Subcutaneous abdominal adipose tissue (tissue), 5 donors: ENCODE results near the gene TLR9.
A peak's percentile ranks its signal among the peaks of the same experiment; 100 is the strongest.

Experiments
- H3K27ac ChIP-seq: one replicate; pipeline ENCODE4 v1.7.0; 2013; ENCODE audit warnings: low read depth, mild to moderate bottlenecking, inconsistent platforms, low read length, moderate library complexity
- H3K27me3 ChIP-seq, 5 donors: one replicate each; pipeline ENCODE4 v1.7.0; 2013; ENCODE audit warnings: low read length in 5 of 5, inconsistent platforms in 1 of 5; ENCODE audit not compliant: control insufficient read depth in 5 of 5, insufficient read depth in 4 of 5
- H3K36me3 ChIP-seq, 5 donors: one replicate each; pipeline ENCODE4 v1.7.0; 2013; ENCODE audit warnings: low read length in 5 of 5; ENCODE audit not compliant: control insufficient read depth in 5 of 5, insufficient read depth in 5 of 5
- H3K4me1 ChIP-seq, 5 donors: one replicate each; pipeline ENCODE4 v1.7.0; 2013; ENCODE audit warnings: low read length in 5 of 5, mild to moderate bottlenecking in 3 of 5, moderate library complexity in 1 of 5; ENCODE audit not compliant: control insufficient read depth in 5 of 5, insufficient read depth in 5 of 5
- H3K4me3 ChIP-seq, 5 donors: one replicate each; pipeline ENCODE4 v1.7.0; 2013; ENCODE audit warnings: low read length in 5 of 5, low read depth in 1 of 5
- H3K9ac ChIP-seq, 5 donors: one replicate each; pipeline ENCODE4 v1.7.0; 2013; ENCODE audit warnings: low read length in 5 of 5, mild to moderate bottlenecking in 4 of 5, moderate library complexity in 3 of 5
- H3K9me3 ChIP-seq, 5 donors: one replicate each; pipeline ENCODE4 v1.7.0; 2013; ENCODE audit warnings: low read length in 5 of 5; ENCODE audit not compliant: control insufficient read depth in 5 of 5
- donor health status: healthy.
- donor health status: healthy.
- donor health status: healthy.
- donor health status: healthy.
- donor health status: healthy.

TLR9 gene

DNA sequence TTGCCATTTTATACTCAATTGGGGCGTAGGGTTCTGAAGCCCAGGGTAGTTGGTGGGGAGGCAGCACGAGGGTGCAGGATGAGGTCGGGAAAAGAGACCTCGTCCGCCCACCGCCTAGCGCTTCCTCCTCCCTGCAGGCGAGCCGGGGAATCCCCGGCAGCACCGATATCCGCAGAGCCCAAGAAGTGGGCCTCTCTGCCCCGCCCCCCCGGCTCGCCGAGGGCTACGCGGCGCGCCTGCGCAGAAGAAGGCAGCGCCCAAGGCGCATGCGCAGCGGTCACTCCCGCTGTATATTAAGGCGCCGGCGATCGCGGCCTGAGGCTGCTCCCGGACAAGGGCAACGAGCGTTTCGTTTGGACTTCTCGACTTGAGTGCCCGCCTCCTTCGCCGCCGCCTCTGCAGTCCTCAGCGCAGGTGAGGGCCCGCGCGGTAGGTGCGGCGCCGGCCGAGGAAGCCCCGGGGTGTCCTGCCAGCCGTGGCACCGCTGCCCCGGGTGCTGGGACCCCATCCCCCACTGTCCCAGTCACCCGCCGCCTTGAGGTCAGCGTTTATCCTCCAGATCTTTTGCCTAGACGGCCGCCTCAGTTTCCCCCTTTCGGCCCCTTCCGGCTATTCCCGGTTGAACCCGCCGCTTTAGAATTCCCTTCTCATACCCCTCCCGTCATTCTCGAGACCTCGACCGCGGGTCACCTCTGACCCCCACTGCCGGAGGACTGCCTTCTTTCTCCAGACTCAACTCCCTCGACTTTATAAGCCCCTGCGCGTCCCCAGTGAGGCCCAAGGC lies 27.4 kb downstream of the TLR9 start, which contains the start of gene ALAS1:
TSS of gene ALAS1 (plus strand) at position 319 of the 784 bp plus-strand sequence. CDS start 1,082 bp downstream, outside the sequence.
- H3K4me1 ChIP-seq: peaks cover 14 to 72% (median 59%) of the 10 kb centered on the region in 5 donors
- H3K9ac ChIP-seq: peak within 1 kb of the TSS; percentile 75 to 96 (median 94)
- H3K27ac ChIP-seq: peak within 1 kb of the TSS; percentile 84

DNA sequence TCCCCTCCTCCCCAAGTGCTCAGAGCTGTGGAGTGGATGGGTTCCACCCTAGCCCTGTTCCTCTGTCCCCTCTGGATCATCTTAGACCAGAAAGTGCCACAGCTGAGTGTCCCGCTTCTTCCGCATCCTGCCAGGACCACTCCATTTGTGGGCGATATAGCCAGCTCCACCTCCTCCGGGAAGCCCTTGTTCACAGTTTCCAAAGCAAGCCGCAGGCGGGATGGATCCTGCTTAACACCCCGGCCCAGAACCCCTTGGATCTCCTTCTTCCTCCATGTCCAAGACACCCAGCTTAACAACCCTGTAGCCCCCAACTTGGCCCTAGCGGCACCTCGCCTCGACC lies 28.0 kb downstream of the TLR9 start:
- no peaks in the 10 kb centered on the region for H3K9me3 ChIP-seq
- H3K9ac ChIP-seq: peak overlapping the region in 3 of 5 donors; percentile 63 to 75 (median 68)
- peaks cover 14 to 72% (median 58%) of the 10 kb centered on the region in 5 donors for H3K4me1 ChIP-seq
- peaks cover under 1 to 11% (median 10%) of the 10 kb centered on the region in 5 donors for H3K36me3 ChIP-seq
- peak overlapping the region; percentile 84 for H3K27ac ChIP-seq
- H3K4me3 ChIP-seq: peak overlapping the region; percentile 77 to 91 (median 90)
- no peaks in the 10 kb centered on the region for H3K27me3 ChIP-seq

More for the DNA sequence above, 27.4 kb downstream of the TLR9 start, which contains the start of gene ALAS1:
- Histone ChIP-seq H3K4me3 (peak within 1 kb of the TSS; percentile 88 to 96 (median 90)), H3K36me3 (peaks cover 5 to 17% (median 16%) of the 10 kb centered on the region in 5 donors), H3K9me3 (no peaks in the 10 kb centered on the region), H3K27me3 (no peaks in the 10 kb centered on the region)

- Histone ChIP-seq H3K27ac (peak overlapping the region; percentile 84), H3K36me3 (peaks cover 0 to 8% (median 7%) of the 10 kb centered on the region in 5 donors), H3K9ac (peak overlapping the region in 1 of 5 donors; percentile 68), H3K9me3 (no peaks in the 10 kb centered on the region), H3K4me3 (peak overlapping the region in 3 of 5 donors; percentile 77 to 91 (median 90)), H3K27me3 (no peaks in the 10 kb centered on the region), H3K4me1 (peaks cover 14 to 68% (median 56%) of the 10 kb centered on the region in 5 donors)
Observed at GRCh38 chr3:52196977-52197376, 28.5 kb downstream of the TLR9 start.

DNA sequence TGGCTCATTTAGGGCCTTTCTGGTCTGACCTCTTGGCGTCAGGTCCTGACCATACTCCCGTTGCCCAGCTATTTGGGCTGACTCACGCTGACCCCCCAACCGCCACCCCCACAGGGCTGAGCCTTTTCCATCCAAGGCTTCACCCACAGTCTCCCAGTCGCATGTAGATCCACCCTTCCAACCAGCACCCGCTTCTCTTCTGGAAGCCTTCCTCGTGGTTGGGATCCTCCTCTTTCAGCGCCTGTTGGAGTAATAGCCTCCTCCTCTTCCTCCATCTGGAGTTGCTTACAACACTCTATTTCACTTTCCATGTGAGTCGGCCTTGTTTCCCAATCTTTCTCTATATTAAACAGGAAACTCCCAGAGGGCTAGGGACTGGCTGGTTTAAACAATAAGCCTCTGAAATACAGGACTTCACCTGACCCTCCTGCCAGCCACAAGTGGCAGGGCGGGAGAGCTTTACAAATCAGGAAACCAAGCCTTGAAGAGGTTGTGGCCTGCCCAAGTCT lies 29.6 kb downstream of the TLR9 start:
- Histone ChIP-seq H3K36me3 (peaks cover 0 to 4% (median 3%) of the 10 kb centered on the region in 5 donors), H3K9me3 (no peaks in the 10 kb centered on the region), H3K4me3 (no peak overlapping the region), H3K27ac (peak overlapping the region; percentile 84), H3K4me1 (peaks cover 14 to 61% (median 52%) of the 10 kb centered on the region in 5 donors), H3K27me3 (no peaks in the 10 kb centered on the region), H3K9ac (peak overlapping the region in 2 of 5 donors; percentile 44 to 66)

DNA sequence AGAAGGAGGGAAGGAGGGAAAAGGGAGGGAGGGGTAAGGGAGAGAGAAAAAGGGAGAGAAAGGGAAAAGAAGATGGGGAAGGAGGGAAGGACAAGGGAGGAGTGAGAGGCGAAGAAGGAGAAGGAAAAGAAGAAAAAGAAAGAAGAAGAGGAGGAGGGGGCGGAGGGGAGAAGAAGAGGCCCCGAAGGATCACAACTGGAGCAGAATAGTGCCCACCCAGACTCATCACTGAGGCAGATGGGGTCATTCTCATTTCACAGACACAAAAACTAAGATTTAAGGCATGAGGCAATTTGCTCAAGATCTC lies 30.2 kb downstream of the TLR9 start:
- Histone ChIP-seq H3K4me3 (no peak overlapping the region), H3K9ac (no peak overlapping the region), H3K27me3 (no peaks in the 10 kb centered on the region), H3K36me3 (peaks cover 0 to 4% (median 3%) of the 10 kb centered on the region in 5 donors), H3K27ac (peak overlapping the region; percentile 84), H3K4me1 (peaks cover 20 to 63% (median 53%) of the 10 kb centered on the region in 5 donors), H3K9me3 (no peaks in the 10 kb centered on the region)

DNA sequence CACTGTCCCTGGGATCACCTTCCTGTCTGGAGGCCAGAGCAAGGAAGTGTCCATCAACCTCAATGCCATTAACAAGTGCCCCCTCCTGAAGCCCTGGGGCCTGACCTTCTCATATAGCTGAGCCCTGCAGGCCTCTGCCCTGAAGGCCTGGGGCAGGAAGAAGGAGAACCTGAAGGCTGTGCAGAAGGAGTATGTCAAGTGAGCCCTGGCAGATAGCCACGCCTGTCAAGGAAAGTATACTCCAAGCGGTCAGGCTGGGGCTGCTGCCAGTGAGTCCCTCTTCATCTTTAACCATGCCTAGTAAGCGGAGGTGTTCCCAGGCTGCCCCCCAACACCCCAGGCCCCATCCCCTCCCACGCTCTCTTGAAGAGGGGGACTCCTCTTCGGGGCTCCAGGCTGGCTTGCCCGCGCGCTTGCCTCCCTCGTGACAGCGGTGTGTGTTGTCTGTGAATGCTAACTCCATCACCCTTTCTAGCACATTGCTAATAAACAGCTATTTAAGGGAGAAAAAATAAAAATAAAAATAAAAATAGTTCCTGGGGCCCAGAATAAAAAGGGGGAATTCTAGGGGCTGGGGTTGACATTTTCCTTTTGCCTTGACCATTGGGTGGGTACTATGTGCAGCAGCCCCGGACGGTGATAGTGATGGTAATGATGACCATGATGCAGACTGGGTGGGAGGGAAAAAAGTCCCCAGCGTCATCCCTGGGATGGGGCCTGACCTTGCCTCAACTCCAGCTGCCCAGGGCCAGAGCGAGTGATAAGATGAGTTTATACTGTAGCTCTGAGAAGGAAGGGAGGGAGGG lies 30.8 kb downstream of the TLR9 start:
- Histone ChIP-seq H3K9ac (no peak overlapping the region), H3K27me3 (no peaks in the 10 kb centered on the region), H3K27ac (peak overlapping the region; percentile 84), H3K4me3 (no peak overlapping the region), H3K36me3 (peaks cover 0 to 4% (median 3%) of the 10 kb centered on the region in 5 donors), H3K4me1 (peaks cover 20 to 67% (median 56%) of the 10 kb centered on the region in 5 donors), H3K9me3 (no peaks in the 10 kb centered on the region)

DNA sequence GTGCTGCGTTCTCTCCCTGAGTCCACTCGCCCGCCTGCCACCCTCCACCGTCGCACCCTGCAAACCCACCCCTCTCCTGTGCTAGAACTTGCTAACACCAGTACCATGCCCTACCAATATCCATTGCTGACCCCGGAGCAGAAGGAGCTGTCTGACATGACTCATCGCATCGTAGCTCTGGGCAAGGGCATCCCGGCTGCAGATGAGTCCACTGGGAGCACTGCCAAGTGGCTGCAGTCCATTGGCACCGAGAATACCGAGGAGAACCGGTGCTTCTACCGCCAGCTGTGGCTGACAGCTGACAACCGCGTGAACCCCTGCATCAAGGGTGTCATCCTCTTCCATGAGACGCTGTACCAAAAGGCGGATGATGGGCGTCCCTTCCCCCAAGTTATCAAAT lies 32.4 kb downstream of the TLR9 start:
- Histone ChIP-seq H3K27me3 (no peaks in the 10 kb centered on the region), H3K27ac (no peak overlapping the region), H3K36me3 (no peaks in the 10 kb centered on the region), H3K4me3 (no peak overlapping the region), H3K4me1 (peaks cover 17 to 63% (median 42%) of the 10 kb centered on the region in 5 donors), H3K9ac (no peak overlapping the region), H3K9me3 (no peaks in the 10 kb centered on the region)

- Histone ChIP-seq H3K9ac (no peak overlapping the region), H3K36me3 (no peaks in the 10 kb centered on the region), H3K27me3 (no peaks in the 10 kb centered on the region), H3K4me1 (peaks cover 11 to 50% (median 30%) of the 10 kb centered on the region in 5 donors), H3K4me3 (no peak overlapping the region), H3K27ac (no peak overlapping the region), H3K9me3 (no peaks in the 10 kb centered on the region)
Observed at GRCh38 chr3:52191663-52192062, 33.8 kb downstream of the TLR9 start.

DNA sequence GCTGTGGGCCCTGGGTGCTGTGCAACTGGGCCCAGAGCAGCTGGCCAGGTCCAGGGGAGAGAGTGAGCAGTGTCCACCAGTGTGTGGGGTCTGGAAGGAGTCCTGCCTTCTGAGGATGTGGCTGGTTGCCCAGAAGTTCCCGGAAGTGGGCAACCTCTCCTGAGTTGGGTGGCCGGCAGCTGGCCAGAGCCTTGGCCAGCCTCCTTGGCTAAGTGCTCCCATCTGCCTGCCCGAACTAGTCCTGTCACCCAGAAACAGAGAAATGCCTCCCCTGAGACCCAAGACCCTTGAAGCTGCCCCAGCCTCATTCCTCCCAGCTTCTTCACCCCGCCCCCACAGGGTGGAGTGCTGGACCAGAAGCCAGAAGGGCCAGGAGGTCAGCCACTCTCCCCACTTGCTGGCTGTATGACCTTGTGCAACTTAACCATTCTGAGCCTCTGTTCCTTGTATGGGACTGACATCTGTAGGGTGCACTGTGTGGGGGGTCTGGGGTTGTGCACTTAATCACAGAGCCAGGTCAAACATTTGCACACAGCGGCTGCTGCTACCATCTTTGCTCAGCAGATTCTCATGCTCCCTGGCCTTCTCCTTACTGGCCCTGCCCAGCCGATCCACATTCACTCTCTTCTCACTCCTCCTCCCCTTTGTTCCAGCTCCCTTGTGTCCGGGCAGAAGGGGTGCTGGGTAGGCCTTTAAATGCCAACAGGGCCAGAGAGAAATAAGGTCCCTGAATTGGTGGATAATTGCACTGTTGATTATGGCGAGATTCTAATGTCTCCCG lies 35.0 kb downstream of the TLR9 start:
- Histone ChIP-seq H3K27me3 (no peaks in the 10 kb centered on the region), H3K4me3 (no peak overlapping the region), H3K36me3 (no peaks in the 10 kb centered on the region), H3K4me1 (peaks cover 9 to 39% (median 21%) of the 10 kb centered on the region in 5 donors), H3K9me3 (no peaks in the 10 kb centered on the region), H3K27ac (peak overlapping the region; percentile 65), H3K9ac (peak overlapping the region in 1 of 5 donors; percentile 21)
